ENCODE data around the gene DENND1C.

The DENND1C gene

GRCh38 chr19:6464070-6464873 lies 17.3 kb downstream of the DENND1C start, which contains the start of gene CRB3:
Gene CRB3, plus strand, starts transcription at chr19:6464271. Its CDS starts 431 bp downstream, at chr19:6464702.
- no peaks in the 10 kb centered on the region for H3K9me3 Mint-ChIP-seq
- TF ChIP-seq, protein P1, sequence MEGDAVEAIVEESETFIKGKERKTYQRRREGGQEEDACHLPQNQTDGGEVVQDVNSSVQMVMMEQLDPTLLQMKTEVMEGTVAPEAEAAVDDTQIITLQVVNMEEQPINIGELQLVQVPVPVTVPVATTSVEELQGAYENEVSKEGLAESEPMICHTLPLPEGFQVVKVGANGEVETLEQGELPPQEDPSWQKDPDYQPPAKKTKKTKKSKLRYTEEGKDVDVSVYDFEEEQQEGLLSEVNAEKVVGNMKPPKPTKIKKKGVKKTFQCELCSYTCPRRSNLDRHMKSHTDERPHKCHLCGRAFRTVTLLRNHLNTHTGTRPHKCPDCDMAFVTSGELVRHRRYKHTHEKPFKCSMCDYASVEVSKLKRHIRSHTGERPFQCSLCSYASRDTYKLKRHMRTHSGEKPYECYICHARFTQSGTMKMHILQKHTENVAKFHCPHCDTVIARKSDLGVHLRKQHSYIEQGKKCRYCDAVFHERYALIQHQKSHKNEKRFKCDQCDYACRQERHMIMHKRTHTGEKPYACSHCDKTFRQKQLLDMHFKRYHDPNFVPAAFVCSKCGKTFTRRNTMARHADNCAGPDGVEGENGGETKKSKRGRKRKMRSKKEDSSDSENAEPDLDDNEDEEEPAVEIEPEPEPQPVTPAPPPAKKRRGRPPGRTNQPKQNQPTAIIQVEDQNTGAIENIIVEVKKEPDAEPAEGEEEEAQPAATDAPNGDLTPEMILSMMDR (IDR thresholded peaks at IDR 0.05), result no peak
- DNase-seq, result peak; percentile 36
- H3K27me3 Mint-ChIP-seq (ENCODE audit: low read depth, poor library complexity), result peaks cover 84% of the 10 kb centered on the region
- peaks cover 11% of the 10 kb centered on the region for H3K4me1 Mint-ChIP-seq
- no peaks in the 10 kb centered on the region for H3K36me3 Mint-ChIP-seq (ENCODE audit: low read depth)
- H3K27ac Mint-ChIP-seq, result no peak within 1 kb of the TSS
- no peak within 1 kb of the TSS for H3K4me3 Mint-ChIP-seq

- Mint-ChIP-seq H3K4me1 (peaks cover 29% of the 10 kb centered on the region), H3K36me3 (ENCODE audit: low read depth) (peaks cover 19% of the 10 kb centered on the region), H3K4me3 (peak overlapping the region; percentile 94), H3K27ac (peak overlapping the region; percentile 96), H3K9me3 (peaks cover 3% of the 10 kb centered on the region), H3K27me3 (ENCODE audit: low read depth, poor library complexity) (peaks cover 56% of the 10 kb centered on the region)
- peak; percentile 98 for DNase-seq
- TF ChIP-seq, protein P1 (IDR thresholded peaks at IDR 0.05), result peak; percentile 63
Measured at GRCh38 chr19:6460099-6460884, 21.3 kb downstream of the DENND1C start.

GRCh38 chr19:6459262-6460098 lies 22.1 kb downstream of the DENND1C start, which contains the start of gene SLC25A23:
Gene SLC25A23, minus strand, starts transcription at chr19:6459792. Its CDS starts 164 bp downstream, at chr19:6459628.
- H3K36me3 Mint-ChIP-seq (ENCODE audit: low read depth), result peaks cover 27% of the 10 kb centered on the region
- H3K4me1 Mint-ChIP-seq, result peaks cover 29% of the 10 kb centered on the region
- H3K9me3 Mint-ChIP-seq, result peaks cover 11% of the 10 kb centered on the region
- peak; percentile 79 for DNase-seq
- peak within 1 kb of the TSS; percentile 94 for H3K4me3 Mint-ChIP-seq
- TF ChIP-seq, protein P1 (IDR thresholded peaks at IDR 0.05), result no peak
- peak within 1 kb of the TSS; percentile 96 for H3K27ac Mint-ChIP-seq
- peaks cover 48% of the 10 kb centered on the region for H3K27me3 Mint-ChIP-seq (ENCODE audit: low read depth, poor library complexity)

DNA sequence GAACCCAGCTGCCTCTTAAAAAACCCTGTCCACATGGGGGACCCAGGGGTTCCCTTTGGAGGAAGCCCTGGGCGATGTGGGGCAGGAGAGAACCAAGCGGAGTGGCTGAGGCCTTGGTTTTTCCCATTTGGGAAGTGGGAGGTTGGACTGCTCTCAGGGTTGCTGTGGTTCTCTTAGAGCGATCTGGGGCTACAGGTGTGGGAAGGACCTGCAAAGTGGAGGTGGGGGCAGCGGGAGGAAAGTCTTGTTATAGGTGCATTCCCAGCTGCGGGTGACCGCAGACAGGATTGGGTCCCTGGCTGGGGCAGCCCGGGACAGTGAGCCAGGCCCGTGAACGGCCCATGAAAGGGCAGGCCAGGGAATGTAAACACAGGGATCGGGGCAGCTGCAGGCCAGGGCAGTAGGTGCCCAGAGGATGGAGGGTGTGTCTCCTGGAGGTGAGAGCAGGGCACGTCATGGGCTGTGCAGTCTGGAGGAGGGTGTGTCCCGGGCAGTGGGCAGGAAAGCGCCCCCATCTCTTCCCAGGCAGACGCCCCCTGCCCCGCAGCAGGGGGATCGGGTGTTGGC lies 22.8 kb downstream of the DENND1C start:
- TF ChIP-seq, protein P1 (IDR thresholded peaks at IDR 0.05), result no peak
- Mint-ChIP-seq H3K27ac (no peak overlapping the region), H3K9me3 (peaks cover 17% of the 10 kb centered on the region), H3K27me3 (ENCODE audit: low read depth, poor library complexity) (peaks cover 41% of the 10 kb centered on the region), H3K36me3 (ENCODE audit: low read depth) (peaks cover 34% of the 10 kb centered on the region), H3K4me3 (peak overlapping the region; percentile 90), H3K4me1 (peaks cover 29% of the 10 kb centered on the region)
- no peak for DNase-seq

GRCh38 chr19:6457958-6458694 lies 23.5 kb downstream of the DENND1C start:
- Mint-ChIP-seq H3K36me3 (ENCODE audit: low read depth) (peaks cover 40% of the 10 kb centered on the region), H3K4me3 (peak overlapping the region; percentile 90), H3K27ac (no peak overlapping the region), H3K4me1 (peaks cover 29% of the 10 kb centered on the region), H3K9me3 (peaks cover 24% of the 10 kb centered on the region), H3K27me3 (ENCODE audit: low read depth, poor library complexity) (peaks cover 35% of the 10 kb centered on the region)
- TF ChIP-seq, protein P1 (IDR thresholded peaks at IDR 0.05), result no peak
- no peak for DNase-seq
